HG03045 (cell line): ENCODE data around the gene CEPT1.
A peak's percentile ranks its signal among the peaks of the same experiment; 100 is the strongest.
"Not testable (repeated sequence)": the region's sequence is repeated elsewhere in the genome, so short reads cannot be mapped to it uniquely, and the experiment has no call there.

ENCODE experiments used
- ATAC-seq: cut with Tn5 transposase; IDR thresholded peaks from one replicate; pipeline ENCODE4 v1.9.1; 2021; ENCODE audit warnings: mild to moderate bottlenecking, moderate library complexity; ENCODE audit not compliant: unreplicated experiment

Gene CEPT1

DNA sequence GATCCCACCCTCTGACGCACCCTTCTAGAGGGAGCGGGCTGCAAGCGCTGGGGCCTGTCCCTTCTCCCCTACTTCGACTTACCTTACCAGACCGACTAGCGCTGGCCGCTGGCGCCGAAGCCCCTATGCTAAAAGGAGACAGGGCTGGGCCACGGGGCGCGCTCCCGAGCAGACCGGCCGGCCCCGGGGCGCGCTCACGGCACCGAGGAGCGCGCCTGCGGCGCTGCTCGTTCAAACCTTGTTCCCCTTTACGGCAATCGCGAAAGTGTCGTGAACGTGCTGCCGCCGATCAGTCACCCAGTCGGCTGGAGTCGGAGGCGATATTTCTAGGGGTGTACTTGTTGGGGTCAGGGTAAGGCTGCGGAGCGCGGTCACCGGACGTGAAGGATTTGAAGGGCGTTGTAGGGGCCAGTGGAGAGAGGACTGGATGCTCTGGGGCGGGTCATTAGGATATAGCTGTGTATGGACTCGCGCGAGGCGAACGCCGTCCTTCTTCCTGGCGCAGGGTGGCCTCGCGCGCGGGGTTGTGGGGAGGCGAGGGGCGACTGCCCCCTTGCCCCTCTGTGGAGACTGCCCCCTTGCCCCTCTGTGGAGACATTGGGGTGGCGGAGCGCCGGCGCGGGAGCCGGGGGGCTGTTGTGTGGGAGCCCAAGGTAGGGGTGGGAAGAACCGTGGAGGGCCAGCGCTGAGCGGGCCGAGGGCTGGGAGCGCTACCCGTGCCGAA is at the start of gene CEPT1, which contains the start of gene DRAM2:
CEPT1 (plus strand) TSS at position 268 of the 724 bp plus-strand sequence. CDS start 7,492 bp downstream, outside the sequence.
DRAM2 (minus strand) TSS at position 138 of the 724 bp plus-strand sequence. CDS start 8,539 bp downstream, outside the sequence.
- peak; percentile 74 for ATAC-seq

DNA sequence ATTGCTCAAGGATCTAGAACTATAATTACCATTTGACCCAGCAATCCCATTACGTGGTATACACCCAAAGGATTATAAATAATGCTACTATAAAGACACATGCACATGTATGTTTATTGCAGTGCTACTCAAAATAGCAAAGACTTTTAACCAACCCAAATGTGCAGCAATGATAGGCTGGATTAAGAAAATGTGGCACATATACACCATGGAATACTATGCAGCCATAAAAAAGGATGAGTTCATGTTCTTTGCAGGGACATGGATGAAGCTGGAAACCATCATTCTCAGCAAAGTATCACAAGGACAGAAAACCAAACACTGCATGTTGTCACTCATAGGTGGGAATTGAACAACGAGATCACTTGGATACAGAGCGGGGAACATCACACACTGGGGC is 44.6 kb upstream of the CEPT1 start:
- ATAC-seq = not testable (repeated sequence)

GRCh38 chr1:111097356-111098099 is 42.5 kb upstream of the CEPT1 start:
- ATAC-seq = no peak

- ATAC-seq = no peak
These were observed 40.7 kb upstream of the CEPT1 start for GRCh38 chr1:111099289-111099688.

GRCh38 chr1:111101854-111102642 is 38.0 kb upstream of the CEPT1 start:
- no peak for ATAC-seq

DNA sequence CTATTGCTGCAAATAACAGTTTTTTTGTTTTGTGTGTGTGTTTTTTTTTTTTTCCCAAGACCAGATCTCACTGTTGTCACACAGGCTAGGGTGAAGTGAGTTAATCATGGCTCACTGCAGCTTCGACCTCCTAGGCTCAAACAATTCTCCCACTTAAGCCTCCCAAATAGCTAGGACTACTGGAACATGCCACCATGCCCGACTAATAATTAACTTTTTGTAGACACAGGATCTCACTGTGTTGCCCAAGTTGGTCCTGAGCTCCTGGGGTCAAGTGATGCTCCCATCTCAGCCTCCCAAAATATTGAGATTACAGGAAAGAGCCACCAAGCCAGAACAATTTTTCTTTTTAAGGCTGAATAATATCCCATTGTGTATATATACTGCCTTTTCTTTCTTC is 35.0 kb upstream of the CEPT1 start:
- no peak for ATAC-seq

DNA sequence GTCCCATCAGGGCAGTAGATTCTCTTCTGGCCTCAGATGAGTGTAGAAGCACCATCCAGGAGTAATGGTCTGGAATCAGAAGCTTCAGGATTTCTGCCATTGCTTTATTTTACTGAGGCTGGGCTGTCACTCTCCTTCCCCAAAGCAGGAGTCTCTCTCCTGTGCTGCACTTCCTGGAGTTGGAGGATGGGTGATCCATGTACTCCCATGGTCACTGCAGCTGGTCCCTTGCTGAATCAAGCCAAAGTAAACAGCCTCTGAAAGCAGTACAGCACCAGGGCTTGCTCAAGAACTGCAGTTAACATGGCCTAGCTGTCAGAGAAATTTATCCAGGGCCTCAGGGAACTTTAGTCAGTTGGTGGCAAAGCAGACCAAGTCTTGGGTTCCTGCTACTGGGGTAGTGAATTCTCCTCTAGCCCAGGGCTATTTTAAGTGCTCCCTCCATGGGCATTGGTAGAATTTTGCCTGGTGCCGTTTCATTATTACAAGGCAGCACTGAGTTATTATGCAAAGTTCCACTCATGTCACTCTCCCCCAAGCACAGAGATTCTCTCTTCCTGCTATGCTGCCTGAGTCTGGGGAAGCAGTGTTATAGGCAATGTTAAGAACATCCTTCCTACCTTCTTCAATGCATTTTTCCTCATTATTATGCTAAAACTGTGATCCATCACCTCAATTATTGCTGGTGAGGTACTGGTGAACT is 29.7 kb upstream of the CEPT1 start:
- no peak for ATAC-seq

GRCh38 chr1:111116496-111116895 is 23.5 kb upstream of the CEPT1 start:
- ATAC-seq = no peak

- ATAC-seq = no peak
These were observed 13.7 kb upstream of the CEPT1 start for GRCh38 chr1:111126354-111126753.

DNA sequence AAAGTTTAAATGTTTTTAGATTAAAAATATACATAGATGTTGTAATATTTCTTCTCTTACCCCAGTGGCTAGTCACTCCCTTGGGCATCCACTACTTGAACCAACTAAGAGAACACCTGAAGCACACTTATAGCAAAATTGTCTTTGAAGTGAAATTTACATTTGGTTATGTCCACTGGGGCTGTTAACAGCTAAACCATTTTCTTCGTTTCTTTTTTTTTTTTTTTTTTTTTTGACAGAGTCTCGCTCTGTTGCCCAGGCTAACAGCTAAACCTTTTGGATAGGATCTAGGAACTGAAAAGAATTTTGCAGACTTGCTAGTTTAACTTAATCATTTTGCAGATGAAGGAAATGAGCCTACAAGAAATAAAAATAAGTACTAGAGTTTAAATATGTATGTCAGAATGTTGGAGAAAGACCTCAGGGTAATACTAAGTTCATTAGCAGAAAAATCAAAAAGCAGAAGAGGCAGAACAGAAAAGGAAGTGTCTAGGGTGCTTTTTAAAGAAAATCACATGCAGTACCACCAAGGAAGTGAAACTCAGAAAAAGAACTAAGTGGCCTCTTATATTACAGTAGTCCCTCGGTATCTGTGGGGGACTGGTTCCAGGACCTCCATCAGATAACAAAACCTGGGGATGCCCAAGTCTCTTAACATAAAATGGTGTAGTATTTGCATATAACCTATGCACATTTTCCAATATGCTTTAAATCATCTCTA is 11.9 kb upstream of the CEPT1 start:
- ATAC-seq = peak; percentile 75

DNA sequence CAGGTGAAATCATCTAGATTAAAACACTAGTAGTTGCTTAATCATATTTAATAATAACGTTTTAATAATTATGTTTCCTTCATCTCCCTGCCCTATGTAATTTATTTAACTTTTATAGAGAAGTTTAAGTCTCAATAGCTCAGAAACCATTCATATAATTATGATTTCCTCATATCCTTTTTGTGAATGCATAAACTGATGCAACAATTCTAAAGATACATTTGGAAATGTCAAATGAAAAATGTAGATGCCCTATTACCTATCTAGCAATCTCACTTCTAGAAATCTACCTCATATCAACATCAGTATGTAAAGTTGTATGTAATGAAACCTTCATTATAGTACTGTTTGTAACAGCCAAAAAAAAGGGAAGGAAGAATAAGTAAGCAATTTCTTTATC is 10.6 kb upstream of the CEPT1 start:
- ATAC-seq = no peak

DNA sequence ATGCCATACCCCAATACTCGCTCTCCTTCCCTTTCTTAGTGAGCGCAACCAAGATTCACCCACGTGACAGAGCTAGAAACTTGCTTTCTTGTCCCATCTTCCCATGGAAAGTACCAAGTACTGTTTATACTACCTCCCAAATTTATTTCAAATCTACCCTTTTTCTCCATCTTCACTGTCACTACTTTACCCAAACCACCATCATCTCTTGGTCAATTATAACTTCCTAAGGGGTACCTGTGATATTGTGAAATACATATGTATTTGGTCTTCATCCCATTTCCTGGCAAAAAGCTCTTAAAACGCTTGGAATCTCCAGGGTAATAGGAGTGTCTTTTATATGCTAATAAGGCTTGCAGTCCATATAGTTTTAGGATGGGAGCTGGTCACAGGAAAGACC is 8.3 kb upstream of the CEPT1 start:
- no peak for ATAC-seq

- ATAC-seq = no peak
These were observed 6.2 kb upstream of the CEPT1 start for GRCh38 chr1:111133866-111134265.

GRCh38 chr1:111139324-111139955 is 583 bp upstream of the CEPT1 start:
- ATAC-seq = peak; percentile 32

DNA sequence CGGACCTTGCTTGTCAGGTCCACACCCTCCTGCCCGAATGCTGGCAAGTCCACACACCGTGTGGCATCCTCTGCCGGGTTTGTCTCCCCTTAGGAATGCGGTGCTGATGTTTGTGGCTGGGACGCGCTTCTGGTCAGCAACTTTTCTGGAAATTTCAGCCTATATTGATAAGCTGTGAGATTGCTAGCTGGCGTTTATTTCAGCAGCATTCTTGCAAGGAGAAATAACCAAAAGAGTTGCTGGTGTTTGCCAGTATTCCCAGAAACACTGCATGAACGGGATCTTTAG is 601 bp downstream of the CEPT1 start:
- no peak for ATAC-seq

- ATAC-seq = no peak
These were observed 1.5 kb downstream of the CEPT1 start for GRCh38 chr1:111141245-111142220.

- ATAC-seq = no peak
These were observed 2.4 kb downstream of the CEPT1 start for GRCh38 chr1:111142356-111142975.

GRCh38 chr1:111145542-111145941 is 5.5 kb downstream of the CEPT1 start:
- ATAC-seq = no peak
